ENCODE measurements around the gene DGKB. TPM values are rescaled to one million over a fixed set of nuclear protein-coding genes. Genes with fewer than 3 reads are reported as not detected.

Gene DGKB
- total and polyA plus RNA-seq, 2 of the 8 experiments (the other 6 are each of a cell fraction or from before 2014, with no cell fraction given) = 1.9 to 2.6 TPM

DNA sequence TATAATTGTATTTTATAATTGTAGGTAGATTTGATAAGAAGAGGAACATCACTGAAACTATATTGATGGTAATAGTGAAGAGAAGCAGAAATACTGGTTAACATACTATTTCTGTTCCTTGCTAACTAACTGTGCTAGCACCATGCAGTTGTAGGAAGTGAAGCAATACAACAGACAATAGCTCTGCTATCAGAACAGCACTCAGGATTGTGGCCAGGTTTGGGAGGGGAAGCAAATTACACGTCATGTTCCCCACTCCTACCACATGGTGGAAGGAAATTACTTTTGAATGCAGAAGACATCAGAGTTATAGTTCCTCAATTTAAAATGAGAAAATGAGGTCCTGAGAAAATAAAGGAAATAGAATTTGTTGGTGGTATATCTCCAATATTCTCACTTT is 151.1 kb downstream of the DGKB start:
- H4K5ac ChIP-seq (ENCODE audit: insufficient read length, low read depth, low read length) = no peak overlapping the region
- no peak overlapping the region for H3K4ac ChIP-seq (replicated peaks; ENCODE audit: insufficient read length, low read depth, low read length)
- POLR2A ChIA-PET (ENCODE audit: partially characterized antibody) = no interaction called here
- no peak overlapping the region for H3K23ac ChIP-seq (ENCODE audit: insufficient read length)
- no peak overlapping the region for H3K9ac ChIP-seq (replicated peaks in 1 of 4; ENCODE audit: extremely low read depth in 1 of 4, low read depth in 3 of 4, low read length in 3 of 4)
- no peak overlapping the region for H3K56ac ChIP-seq (replicated peaks; ENCODE audit: insufficient read length, low read depth, low read length)
- H2BK12ac ChIP-seq (ENCODE audit: low read depth, low read length) = no peak overlapping the region
- DNase-seq (ENCODE audit: low read depth in 1 of 2, low spot score in 2 of 2) = no peak
- no peak overlapping the region for H2BK20ac ChIP-seq (ENCODE audit: low read length)
- no peak overlapping the region for H3K27ac ChIP-seq (ENCODE audit: low read depth, low read length)
- H3K27me3 ChIP-seq (replicated peaks in 1 of 4; ENCODE audit: control insufficient read depth in 3 of 4, extremely low read depth in 1 of 4, insufficient read depth in 3 of 4, low read length in 3 of 4) = no peaks in the 10 kb centered on the region
- no peaks in the 10 kb centered on the region for H3K9me3 ChIP-seq (ENCODE audit: insufficient read depth in 2 of 2, low read depth in 1 of 2, low read length in 1 of 2)
- no peak overlapping the region for H2AFZ ChIP-seq (ENCODE audit: low read length)
- peaks cover 0 to 3% (median 0%) of the 10 kb centered on the region in 4 experiments; a peak in 1 of 7 replicates for H3K4me1 ChIP-seq (replicated peaks in 1 of 4; ENCODE audit: control insufficient read depth in 3 of 4, insufficient read depth in 4 of 4, low read length in 3 of 4)
- no peaks in the 10 kb centered on the region for H3K36me3 ChIP-seq (ENCODE audit: control insufficient read depth in 2 of 4, insufficient read depth in 4 of 4, low read length in 3 of 4)
- no peak overlapping the region for H3K18ac ChIP-seq (ENCODE audit: extremely low read depth, low read length)
- no peaks in the 10 kb centered on the region for H3K23me2 ChIP-seq (ENCODE audit: low read depth, low read length)
- H4K8ac ChIP-seq (ENCODE audit: extremely low read depth, insufficient read depth, low read length) = no peak overlapping the region
- CTCF ChIA-PET (ENCODE audit: partially characterized antibody) = no interaction called here
- no peak overlapping the region for H4K91ac ChIP-seq (replicated peaks; ENCODE audit: insufficient read length, low read length)
- no peaks in the 10 kb centered on the region for H4K20me1 ChIP-seq (replicated peaks in 1 of 2; ENCODE audit: control insufficient read depth in 1 of 2, insufficient read depth in 2 of 2, low read length in 2 of 2)
- H3K79me1 ChIP-seq (ENCODE audit: low read depth, low read length) = no peaks in the 10 kb centered on the region
- no peak overlapping the region for H2BK120ac ChIP-seq (replicated peaks; ENCODE audit: low read depth, low read length)
- 92% methylated on average over 1 of the region's 1 CpG; no CpG with 5 or more reads in 1 of the 2 experiments for WGBS, 2 experiments (ENCODE audit: extremely low coverage in 1 of 2, insufficient coverage in 1 of 2, insufficient read length in 1 of 2, insufficient replicate concordance in 2 of 2, low coverage in 1 of 2, low lambda C conversion rate in 2 of 2, missing lambda C conversion rate in 1 of 2)
- no peak overlapping the region for H3K14ac ChIP-seq (ENCODE audit: insufficient read length)
- H2BK5ac ChIP-seq (ENCODE audit: low read depth, low read length) = no peak overlapping the region
- H3K4me3 ChIP-seq (ENCODE audit: extremely low read depth in 1 of 4, insufficient read depth in 2 of 4, low read depth in 3 of 4, low read length in 4 of 4) = no peak overlapping the region
- H2BK15ac ChIP-seq (ENCODE audit: low read length) = no peak overlapping the region
- no peak for FAIRE-seq
- no peak overlapping the region for H2AK5ac ChIP-seq (ENCODE audit: low read depth, low read length)
- no peaks in the 10 kb centered on the region for H3K79me2 ChIP-seq (ENCODE audit: control insufficient read depth in 1 of 2, insufficient read depth in 2 of 2, low read length in 2 of 2)
- H3K4me2 ChIP-seq (ENCODE audit: insufficient read depth in 1 of 2, low read depth in 2 of 2, low read length in 2 of 2) = no peak overlapping the region
- TF ChIP-seq CTCF (IDR thresholded peaks at IDR 0.05; ENCODE audit: control extremely low read depth in 1 of 3, insufficient read depth in 1 of 3, low read depth in 1 of 3, low read length in 3 of 3) (no peak), SUZ12 (IDR thresholded peaks at IDR 0.05; ENCODE audit: low read length) (no peak), BCL11A (IDR thresholded peaks at IDR 0.05; ENCODE audit: low read depth in 2 of 2, low read length in 2 of 2) (no peak), SIN3A (conservative IDR thresholded peaks at IDR 0.05 in 1 of 2, IDR thresholded peaks at IDR 0.05 in 1 of 2; ENCODE audit: low read depth in 1 of 2, low read length in 2 of 2) (no peak), CREB1 (IDR thresholded peaks at IDR 0.05) (no peak), ZNF274 (IDR thresholded peaks at IDR 0.05; ENCODE audit: borderline replicate concordance, extremely low read depth, low read length) (no peak), BRCA1 (IDR thresholded peaks at IDR 0.05; ENCODE audit: low read depth, low read length) (no peak), TAF7 (optimal IDR thresholded peaks at IDR 0.05; ENCODE audit: borderline replicate concordance, low read depth, low read length) (no peak), NANOG (IDR thresholded peaks at IDR 0.05; ENCODE audit: insufficient read depth, low read depth, low read length, poor library complexity, severe bottlenecking) (no peak), CHD2 (IDR thresholded peaks at IDR 0.05; ENCODE audit: low read length) (no peak), HDAC2 (IDR thresholded peaks at IDR 0.05; ENCODE audit: borderline replicate concordance in 1 of 2, low read depth in 2 of 2, low read length in 2 of 2) (no peak), POLR2A (IDR thresholded peaks at IDR 0.05; ENCODE audit: control extremely low read depth in 1 of 2, low read depth in 2 of 2, low read length in 2 of 2) (no peak)

Measured in H1 (cell line).